Measurements from ENCODE around the gene DEPDC1. TPM values are rescaled to one million over a fixed set of nuclear protein-coding genes. Genes with fewer than 3 reads are reported as not detected.

Gene DEPDC1
- total RNA-seq (ENCODE audit: low replicate concordance) = 1.6 and 36.1 TPM in 2 replicates

- TF ChIP-seq CTCF (IDR thresholded peaks at IDR 0.05; ENCODE audit: insufficient read depth, low read length) = no peak
- H3K4me3 ChIP-seq (ENCODE audit: low read depth, low read length) = peak within 1 kb of the TSS; percentile 95
- peak; percentile 91 for DNase-seq (ENCODE audit: low read depth)
Observed at GRCh38 chr1:68496680-68497357, at the start of gene DEPDC1. Gene DEPDC1 (minus strand): TSS chr1:68497082. CDS start chr1:68496999, 83 bp downstream.

GRCh38 chr1:68544651-68545050 is 47.8 kb upstream of the DEPDC1 start:
- no peak for TF ChIP-seq CTCF (IDR thresholded peaks at IDR 0.05; ENCODE audit: insufficient read depth, low read length)
- DNase-seq (ENCODE audit: low read depth) = no peak
- no peak overlapping the region for H3K4me3 ChIP-seq (ENCODE audit: low read depth, low read length)

GRCh38 chr1:68542586-68542985 is 45.7 kb upstream of the DEPDC1 start:
- no peak overlapping the region for H3K4me3 ChIP-seq (ENCODE audit: low read depth, low read length)
- DNase-seq (ENCODE audit: low read depth) = no peak
- no peak for TF ChIP-seq CTCF (IDR thresholded peaks at IDR 0.05; ENCODE audit: insufficient read depth, low read length)

GRCh38 chr1:68538941-68539340 is 42.1 kb upstream of the DEPDC1 start:
- TF ChIP-seq CTCF (IDR thresholded peaks at IDR 0.05; ENCODE audit: insufficient read depth, low read length) = no peak
- no peak for DNase-seq (ENCODE audit: low read depth)
- no peak overlapping the region for H3K4me3 ChIP-seq (ENCODE audit: low read depth, low read length)

GRCh38 chr1:68528243-68528642 is 31.4 kb upstream of the DEPDC1 start:
- TF ChIP-seq CTCF (IDR thresholded peaks at IDR 0.05; ENCODE audit: insufficient read depth, low read length) = no peak
- H3K4me3 ChIP-seq (ENCODE audit: low read depth, low read length) = no peak overlapping the region
- no peak for DNase-seq (ENCODE audit: low read depth)

- DNase-seq (ENCODE audit: low read depth) = no peak
- H3K4me3 ChIP-seq (ENCODE audit: low read depth, low read length) = no peak overlapping the region
- no peak for TF ChIP-seq CTCF (IDR thresholded peaks at IDR 0.05; ENCODE audit: insufficient read depth, low read length)
Observed at GRCh38 chr1:68525781-68526180, 28.9 kb upstream of the DEPDC1 start.

- no peak for TF ChIP-seq CTCF (IDR thresholded peaks at IDR 0.05; ENCODE audit: insufficient read depth, low read length)
- DNase-seq (ENCODE audit: low read depth) = no peak
- no peak overlapping the region for H3K4me3 ChIP-seq (ENCODE audit: low read depth, low read length)
Observed at GRCh38 chr1:68521286-68521685, 24.4 kb upstream of the DEPDC1 start.
